Stimulated activated CD8-positive, alpha-beta memory T cell treated with anti-CD3 and anti-CD28 coated beads, Interleukin-12 subunit alpha, Interleukin-12 subunit beta, amount 100 ng/mL, for 4 hours (primary cell): ENCODE data around the gene RDH5.
A peak's percentile ranks its signal among the peaks of the same experiment; 100 is the strongest.

Source experiments
- DNase-seq: peaks from one replicate; pipeline ENCODE4 v3.0.0-alpha.2; 2020; ENCODE audit warnings: low read depth

Gene RDH5

GRCh38 chr12:55728186-55728938 is 8.2 kb downstream of the RDH5 start:
- DNase-seq: no peak

DNA sequence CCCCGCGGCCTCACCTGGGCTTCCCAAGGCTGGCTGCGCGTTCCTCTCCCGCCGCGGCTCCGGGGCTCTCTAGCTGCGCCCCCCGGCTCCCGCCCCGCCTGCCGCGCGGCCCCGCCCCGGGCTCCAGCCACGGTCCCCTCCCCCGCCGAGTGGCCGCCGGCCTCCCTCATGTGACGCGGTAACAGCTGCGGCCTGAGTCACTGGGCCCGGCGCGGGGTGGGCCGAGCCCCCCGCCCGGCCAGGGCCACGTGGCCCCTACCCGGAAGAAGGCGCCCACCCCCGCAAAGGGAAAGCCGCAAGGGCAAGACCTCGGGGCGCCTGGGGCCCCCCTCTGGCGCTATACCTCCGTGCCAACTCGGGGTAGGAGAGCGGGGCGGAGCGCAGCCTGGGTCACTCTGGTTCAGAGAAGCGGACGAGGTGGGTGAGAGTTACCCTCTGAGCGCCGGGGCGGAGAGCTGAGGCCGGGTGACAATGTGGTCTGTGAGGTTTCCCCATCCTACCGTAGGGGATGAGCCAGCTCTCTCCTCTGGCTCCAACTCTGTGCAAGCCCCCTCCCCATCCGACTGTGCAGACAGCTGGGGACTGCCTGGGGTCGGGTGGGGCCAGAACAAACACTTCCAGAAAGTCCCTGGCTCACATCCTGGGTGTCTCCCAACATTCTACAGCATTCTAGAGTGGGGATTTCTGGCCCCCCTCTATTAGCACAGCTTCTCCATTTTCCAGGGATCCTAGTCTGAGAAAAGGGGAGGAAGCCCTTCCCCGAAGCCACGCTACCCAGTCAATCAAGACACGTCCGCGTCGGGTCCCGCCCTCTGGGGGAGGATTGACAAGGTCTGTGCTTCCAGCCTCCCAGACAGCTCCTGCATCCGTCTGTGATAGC is 9.0 kb downstream of the RDH5 start, which contains the start of gene CD63:
CD63 (minus strand) TSS at position 71 of the 880 bp plus-strand sequence. CDS start 668 bp downstream, outside the sequence.
- DNase-seq: peak; percentile 69

DNA sequence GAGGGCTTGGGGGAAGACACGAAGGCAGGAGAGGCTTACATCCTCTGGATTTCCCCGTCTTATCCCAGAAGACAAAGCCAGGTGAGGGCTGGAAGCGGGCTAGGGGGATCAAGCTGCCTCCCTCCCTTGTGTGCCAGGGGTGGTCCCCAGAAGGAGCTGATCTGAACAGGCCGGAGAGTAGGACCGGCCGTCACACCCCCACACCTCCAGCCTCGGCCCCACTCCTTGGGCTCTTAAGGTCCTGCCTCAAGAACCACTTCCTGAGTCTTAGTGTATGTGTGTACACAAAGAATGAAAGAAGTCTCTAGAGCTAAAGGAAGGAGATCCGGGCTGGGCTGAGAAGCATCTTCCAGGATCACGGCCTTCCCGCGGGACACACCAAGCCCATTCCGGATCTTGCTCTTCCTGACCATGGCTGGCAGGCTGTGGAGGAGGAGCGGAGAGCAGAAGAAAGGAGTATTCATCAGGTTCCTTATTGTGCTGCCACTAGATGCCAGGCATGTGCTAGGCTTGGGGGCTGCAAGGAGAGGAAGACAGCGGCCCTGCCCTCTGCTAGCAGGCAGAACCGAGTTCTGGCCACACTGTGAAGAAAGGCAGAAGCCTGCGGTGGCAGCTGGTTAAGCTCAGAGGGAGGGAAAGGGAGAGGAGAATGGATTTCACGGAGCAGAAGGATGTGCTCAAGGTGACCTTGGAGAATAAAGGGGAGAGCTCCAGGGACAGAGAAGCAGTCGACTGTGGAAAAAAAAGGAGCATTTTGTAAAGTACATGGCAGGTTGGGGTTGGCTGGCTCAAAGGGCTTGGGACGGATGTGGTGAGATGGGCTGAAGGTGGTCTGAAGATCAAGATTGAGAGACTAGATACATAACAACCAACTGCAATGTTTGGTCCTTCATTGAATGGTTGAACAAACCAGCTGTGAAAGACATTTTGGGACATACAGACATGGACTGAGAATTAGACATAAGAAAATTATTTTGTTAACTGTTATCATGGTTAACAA is 9.9 kb downstream of the RDH5 start:
- no peak for DNase-seq

- DNase-seq: no peak
Measured at GRCh38 chr12:55732288-55732687, 12.1 kb downstream of the RDH5 start.

- DNase-seq: no peak
Measured at GRCh38 chr12:55733021-55733555, 12.9 kb downstream of the RDH5 start.

DNA sequence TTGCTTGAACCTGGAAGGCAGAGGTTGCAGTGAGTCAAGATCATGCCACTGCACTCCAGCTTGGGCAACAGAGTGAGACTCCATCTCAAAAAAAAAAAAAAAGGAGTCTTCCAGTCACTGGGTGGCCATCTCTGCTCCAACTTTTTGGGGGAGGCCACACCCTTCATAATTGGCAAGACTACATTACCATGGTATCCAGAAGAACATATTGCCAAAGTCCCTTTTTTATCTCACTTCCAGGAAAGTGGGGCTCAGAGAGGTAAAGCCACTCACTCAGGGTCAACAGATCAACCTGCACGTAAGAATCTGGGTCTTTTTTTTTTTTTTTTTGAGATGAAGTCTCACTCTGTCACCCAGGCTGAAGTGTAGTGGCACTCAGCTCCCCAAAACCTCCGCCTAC is 13.7 kb downstream of the RDH5 start:
- DNase-seq: no peak

DNA sequence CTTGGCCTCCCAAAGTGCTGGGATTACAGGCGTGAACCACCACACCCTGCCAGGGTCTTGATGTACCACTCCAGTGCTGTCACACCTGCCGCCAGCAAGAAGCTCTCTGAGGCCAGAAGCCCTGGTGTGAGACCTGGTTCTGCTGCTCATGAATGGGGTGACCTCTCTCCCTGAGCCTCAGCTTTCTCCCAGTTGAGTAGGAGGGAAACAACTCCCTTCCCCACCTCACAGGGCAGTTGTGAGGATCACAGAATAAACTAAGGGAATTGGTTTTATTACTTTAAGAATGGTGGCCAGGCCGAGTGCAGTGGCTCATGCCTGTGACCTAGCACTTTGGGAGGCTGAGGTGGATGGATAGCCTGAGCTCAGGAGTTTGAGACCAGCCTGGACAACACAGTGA is 14.4 kb downstream of the RDH5 start:
- no peak for DNase-seq

DNA sequence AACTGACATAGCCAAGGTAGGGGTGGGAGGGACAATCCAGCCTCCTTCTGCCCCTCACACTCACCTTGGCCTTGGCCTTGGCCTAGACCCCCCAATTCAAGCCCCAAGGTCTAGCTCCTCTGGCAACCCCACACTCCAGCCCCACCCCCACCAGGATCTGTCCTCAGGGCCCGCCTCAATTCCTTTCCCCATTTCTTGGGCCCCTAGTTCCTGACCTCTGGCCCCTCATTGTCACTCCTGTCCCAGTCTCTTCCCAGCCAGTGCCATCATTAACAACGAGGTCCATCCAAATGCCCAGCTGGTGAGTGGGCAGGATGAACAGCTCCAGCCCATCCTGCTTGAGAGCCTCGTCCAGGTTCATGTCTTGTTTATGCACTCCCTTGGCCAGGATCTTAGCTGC is 15.9 kb downstream of the RDH5 start:
- DNase-seq: no peak

- no peak for DNase-seq
Measured at GRCh38 chr12:55736780-55737580, 16.8 kb downstream of the RDH5 start.

DNA sequence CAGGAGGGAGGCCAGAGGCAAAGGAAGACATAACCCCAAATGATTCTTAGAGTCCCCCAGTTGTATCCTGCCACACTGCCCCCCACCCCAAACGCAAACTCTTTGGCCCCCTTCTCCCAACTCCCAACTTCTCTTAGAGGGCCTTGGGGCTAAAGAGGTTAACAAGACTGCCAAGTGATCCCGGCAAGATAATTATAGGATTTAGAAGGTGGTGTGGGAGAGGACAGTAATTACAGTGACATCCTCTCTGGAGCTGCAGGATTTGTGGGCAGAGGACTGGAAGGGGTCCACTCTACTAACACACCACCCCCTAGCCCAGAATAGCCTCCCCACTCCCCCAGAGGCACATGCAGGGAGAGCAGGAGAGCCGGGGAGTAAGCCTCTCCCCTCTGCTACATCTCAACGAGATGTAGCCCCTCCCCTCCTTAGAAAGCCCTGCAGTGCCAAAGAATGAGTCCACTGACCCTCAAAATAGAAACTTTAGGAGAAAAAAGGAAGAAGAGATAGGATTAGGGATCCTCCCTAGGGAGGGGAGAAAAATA is 17.5 kb downstream of the RDH5 start:
- no peak for DNase-seq

DNA sequence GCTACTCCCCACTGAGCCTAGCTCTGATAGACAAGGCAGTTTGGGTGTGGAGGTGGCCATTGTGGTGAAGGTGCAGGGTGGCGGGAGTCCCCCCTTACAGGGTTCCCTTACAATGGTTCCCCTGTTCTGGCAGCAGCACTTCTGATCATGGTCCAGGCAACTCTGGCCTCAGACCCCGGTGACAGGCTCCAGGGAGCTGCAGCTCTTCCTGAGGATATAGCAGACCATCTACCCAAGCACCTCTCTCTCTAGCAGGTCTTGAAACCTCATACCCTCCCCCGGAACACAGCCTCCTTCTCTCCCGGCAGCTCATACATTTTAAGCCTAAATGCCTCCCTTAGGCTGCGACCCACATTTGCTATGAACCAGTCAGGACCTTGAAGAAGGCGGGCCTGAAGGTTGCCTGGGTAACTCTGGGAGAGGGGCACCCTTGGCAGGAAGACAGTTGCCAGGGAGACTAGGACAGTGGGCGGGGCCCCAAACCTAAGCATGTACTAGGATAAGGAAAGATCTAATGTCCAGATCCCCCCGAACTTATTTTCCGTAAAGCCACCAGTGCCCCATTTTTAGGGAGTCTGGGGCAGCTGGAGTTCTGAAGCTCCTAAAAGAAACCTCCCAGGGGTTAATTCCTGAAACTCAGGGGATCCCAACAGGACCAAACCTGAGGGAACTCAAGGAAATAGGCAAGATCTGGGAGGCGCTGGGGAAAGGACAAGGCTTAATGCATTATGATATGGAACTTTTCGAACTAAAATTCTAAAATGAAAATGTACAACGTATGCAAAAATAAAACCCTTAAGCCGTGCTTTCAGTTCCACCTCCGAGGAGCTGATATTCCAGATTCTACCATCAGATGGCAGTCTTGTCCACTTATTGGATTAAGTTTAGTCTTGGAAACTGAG is 18.2 kb downstream of the RDH5 start:
- DNase-seq: peak; percentile 41

- no peak for DNase-seq
Measured at GRCh38 chr12:55739025-55739378, 18.8 kb downstream of the RDH5 start.

GRCh38 chr12:55741931-55742680 is 21.9 kb downstream of the RDH5 start:
- no peak for DNase-seq

DNA sequence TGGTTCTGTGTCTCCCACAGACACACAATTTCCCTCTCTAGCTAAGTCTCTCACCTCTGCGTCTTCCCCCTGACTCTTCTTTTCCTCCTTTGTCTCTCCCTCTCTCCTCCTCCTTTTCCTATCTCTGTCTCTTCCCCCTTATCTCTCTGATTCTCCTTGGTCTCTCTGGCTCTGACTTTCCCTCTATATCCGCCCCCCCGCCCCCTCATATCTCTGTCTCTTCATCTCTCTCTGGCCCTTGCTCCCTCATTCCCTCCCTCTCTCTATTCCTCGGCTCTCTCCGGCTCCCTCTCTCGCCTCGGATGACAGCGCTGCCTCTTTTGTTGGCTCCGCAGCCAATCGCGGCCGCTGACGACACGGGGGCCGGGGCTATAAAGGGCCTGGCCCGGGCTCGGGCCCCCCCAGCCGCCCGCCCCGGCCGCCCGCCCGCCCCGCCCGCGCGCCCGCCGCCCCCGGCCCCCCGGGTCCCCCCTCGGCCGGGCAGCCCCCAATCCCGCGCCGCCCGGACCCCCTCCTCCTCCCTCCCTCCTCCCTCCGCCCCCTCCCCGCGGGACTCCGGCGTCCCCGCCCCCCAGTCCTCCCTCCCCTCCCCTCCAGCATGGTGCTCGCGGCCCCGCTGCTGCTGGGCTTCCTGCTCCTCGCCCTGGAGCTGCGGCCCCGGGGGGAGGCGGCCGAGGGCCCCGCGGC is 22.7 kb downstream of the RDH5 start, which contains the start of gene GDF11:
GDF11 (plus strand) TSS at position 404 of the 687 bp plus-strand sequence; CDS start at position 599, 195 bp downstream.
- peak; percentile 45 for DNase-seq

DNA sequence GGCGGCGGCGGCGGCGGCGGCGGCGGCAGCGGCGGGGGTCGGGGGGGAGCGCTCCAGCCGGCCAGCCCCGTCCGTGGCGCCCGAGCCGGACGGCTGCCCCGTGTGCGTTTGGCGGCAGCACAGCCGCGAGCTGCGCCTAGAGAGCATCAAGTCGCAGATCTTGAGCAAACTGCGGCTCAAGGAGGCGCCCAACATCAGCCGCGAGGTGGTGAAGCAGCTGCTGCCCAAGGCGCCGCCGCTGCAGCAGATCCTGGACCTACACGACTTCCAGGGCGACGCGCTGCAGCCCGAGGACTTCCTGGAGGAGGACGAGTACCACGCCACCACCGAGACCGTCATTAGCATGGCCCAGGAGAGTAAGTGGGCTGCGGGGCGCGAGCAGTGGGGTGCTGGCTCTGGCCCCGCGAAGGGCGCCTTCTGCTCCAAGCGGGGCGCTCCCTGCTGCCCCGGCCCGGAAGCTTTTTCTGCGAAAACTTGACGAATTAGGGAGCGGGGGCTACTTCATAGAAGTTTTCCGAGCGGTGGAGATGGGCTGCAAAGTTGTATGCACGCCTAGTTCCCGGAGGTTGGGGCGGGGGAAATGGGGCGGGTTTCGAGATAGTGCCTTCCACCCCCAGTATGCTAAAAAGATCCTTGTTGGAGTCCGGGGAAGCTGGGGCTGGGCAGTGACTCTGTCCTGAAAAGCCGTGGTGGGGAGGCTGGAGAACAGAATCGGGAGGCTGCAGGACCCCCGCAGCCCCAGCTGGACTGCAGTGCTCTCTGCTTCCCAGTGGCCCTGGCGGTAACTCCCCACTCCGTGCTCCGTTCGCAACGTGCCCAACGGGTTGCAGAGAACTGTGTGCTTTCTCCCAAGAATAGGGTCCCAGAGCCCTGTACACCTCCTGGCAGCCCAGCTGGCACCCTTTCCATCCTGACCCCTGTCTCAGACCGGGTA is 23.5 kb downstream of the RDH5 start:
- peak; percentile 48 for DNase-seq

- no peak for DNase-seq
Measured at GRCh38 chr12:55744340-55745030, 24.3 kb downstream of the RDH5 start.
